H1 (cell line): ENCODE data around the gene RFX3. TPM values are rescaled to one million over a fixed set of nuclear protein-coding genes. Genes with fewer than 3 reads are reported as not detected.

Source experiments
- KDM5A ChIP-seq: fragments of 200-600 bp; IDR thresholded peaks from 2 replicates; pipeline ENCODE4 v1.7.1; 2012; ENCODE audit warnings: mild to moderate bottlenecking, low read length, inconsistent platforms, mixed read lengths
- RBBP5 ChIP-seq: IDR thresholded peaks from 2 replicates; pipeline ENCODE4 v1.7.1; 2012; ENCODE audit warnings: low read depth, mild to moderate bottlenecking, inconsistent platforms, low read length, moderate library complexity, borderline replicate concordance
- SIX5 ChIP-seq: IDR thresholded peaks from 2 replicates; pipeline ENCODE4 v1.6.1; 2011; ENCODE audit warnings: mild to moderate bottlenecking, low read depth, low read length
- TAF7 ChIP-seq: optimal IDR thresholded peaks from 2 replicates; pipeline ENCODE3; 2011; ENCODE audit warnings: low read depth, mild to moderate bottlenecking, inconsistent platforms, low read length, moderate library complexity, borderline replicate concordance
- TCF12 ChIP-seq: IDR thresholded peaks from 2 replicates; pipeline ENCODE4 v1.6.1; 2011; ENCODE audit warnings: low read depth, mild to moderate bottlenecking, low read length
- TEAD4 ChIP-seq: IDR thresholded peaks from 2 replicates; pipeline ENCODE4 v1.6.1; 2012; ENCODE audit warnings: low read depth, low read length, inconsistent platforms, mixed read lengths
- polyA plus RNA-seq, 7 experiments: library from polyadenylated mRNA; depleted of rRNA in 3 of 7; stranded (reverse) in 5 of 7; unstranded in 2 of 7; fragments of >200 nt in 5 of 7; fragments of 200-250 nt in 2 of 7; gene quantifications; 1 replicate in 5 of 7; 2 replicates in 1 of 7; 4 replicates in 1 of 7; pipeline versions ENCODE4 v1.2.1 to v1.2.3, GENCODE V29; 2011 to 2013; ENCODE audit warnings: missing spikeins in 2 of 7, mixed read lengths in 2 of 7
- total RNA-seq: library from RNA; stranded (reverse); fragmentation: NEBNext Ultra II Directional; extraction: Animal tissue kit (Norgen Biotek cat#: 25700); gene quantifications from 2 replicates; pipeline ENCODE4 v1.2.1, GENCODE V29; 2021
- TF ChIP-seq, protein P1 (sequence below), 3 experiments: IDR thresholded peaks; 1 replicate in 2 of 3; 2 replicates in 1 of 3; pipeline versions ENCODE4 v1.5.1 to v1.6.1; 2011; ENCODE audit warnings: low read length in 3 of 3, mild to moderate bottlenecking in 3 of 3, inconsistent platforms in 2 of 3, low read depth in 1 of 3, moderate library complexity in 1 of 3; ENCODE audit not compliant: insufficient read depth in 1 of 3; ENCODE audit errors: control extremely low read depth in 1 of 3

The RFX3 gene
- total and polyA plus RNA-seq, 2 of the 8 experiments (the other 6 are each of a cell fraction or from before 2014, with no cell fraction given) = 4.9 to 22.6 TPM

DNA sequence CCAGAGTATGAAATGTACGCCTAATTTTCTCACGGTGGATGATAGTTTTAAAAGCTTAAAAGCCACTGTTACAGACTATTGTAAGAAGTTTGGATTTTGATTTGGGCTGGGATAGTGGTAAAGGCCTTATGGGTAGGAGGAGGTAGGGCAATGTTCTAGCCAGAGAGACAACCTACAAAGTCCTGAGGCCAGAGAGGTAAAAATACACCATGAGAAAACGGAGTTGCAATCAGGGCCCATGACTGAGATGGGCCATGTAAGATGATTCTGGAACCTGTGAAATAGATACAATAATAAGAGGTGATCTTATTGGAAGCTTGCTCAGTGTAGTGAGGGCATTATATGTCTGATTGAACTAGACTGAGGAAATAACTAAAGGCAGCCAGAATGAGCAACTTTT, 188.8 kb downstream of the RFX3 start (continued):
- TF ChIP-seq, protein P1, sequence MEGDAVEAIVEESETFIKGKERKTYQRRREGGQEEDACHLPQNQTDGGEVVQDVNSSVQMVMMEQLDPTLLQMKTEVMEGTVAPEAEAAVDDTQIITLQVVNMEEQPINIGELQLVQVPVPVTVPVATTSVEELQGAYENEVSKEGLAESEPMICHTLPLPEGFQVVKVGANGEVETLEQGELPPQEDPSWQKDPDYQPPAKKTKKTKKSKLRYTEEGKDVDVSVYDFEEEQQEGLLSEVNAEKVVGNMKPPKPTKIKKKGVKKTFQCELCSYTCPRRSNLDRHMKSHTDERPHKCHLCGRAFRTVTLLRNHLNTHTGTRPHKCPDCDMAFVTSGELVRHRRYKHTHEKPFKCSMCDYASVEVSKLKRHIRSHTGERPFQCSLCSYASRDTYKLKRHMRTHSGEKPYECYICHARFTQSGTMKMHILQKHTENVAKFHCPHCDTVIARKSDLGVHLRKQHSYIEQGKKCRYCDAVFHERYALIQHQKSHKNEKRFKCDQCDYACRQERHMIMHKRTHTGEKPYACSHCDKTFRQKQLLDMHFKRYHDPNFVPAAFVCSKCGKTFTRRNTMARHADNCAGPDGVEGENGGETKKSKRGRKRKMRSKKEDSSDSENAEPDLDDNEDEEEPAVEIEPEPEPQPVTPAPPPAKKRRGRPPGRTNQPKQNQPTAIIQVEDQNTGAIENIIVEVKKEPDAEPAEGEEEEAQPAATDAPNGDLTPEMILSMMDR (IDR thresholded peaks at IDR 0.05; ENCODE audit: control extremely low read depth in 1 of 3, insufficient read depth in 1 of 3, low read depth in 1 of 3, low read length in 3 of 3) = no peak
- TF ChIP-seq TCF12 (no peak), SIX5 (no peak), TEAD4 (no peak), KDM5A (no peak), TAF7 (no peak), RBBP5 (no peak)
